ENCODE results near the gene GRK2.

The GRK2 gene

GRCh38 chr11:67274768-67275605 lies 8.7 kb downstream of the GRK2 start:
- no peak for DNase-seq (ENCODE audit: insufficient read length, low spot score)
- no peak for TF ChIP-seq SPI1 (IDR thresholded peaks at IDR 0.05; ENCODE audit: low read depth, low read length)
- TF ChIP-seq PAX5 (IDR thresholded peaks at IDR 0.05; ENCODE audit: insufficient read depth, low read length, severe bottlenecking): no peak
- no peak for TF ChIP-seq POU2F2 (IDR thresholded peaks at IDR 0.05; ENCODE audit: low read depth, low read length)
- TF ChIP-seq TAF1 (IDR thresholded peaks at IDR 0.05; ENCODE audit: low read depth, low read length): no peak
- no peak for TF ChIP-seq POLR2AphosphoS5 (IDR thresholded peaks at IDR 0.05; ENCODE audit: low read depth, low read length)
- no peak for TF ChIP-seq POLR2A (IDR thresholded peaks at IDR 0.05; ENCODE audit: low read depth, low read length)
- no peak for FAIRE-seq

GRCh38 chr11:67275606-67276409 lies 9.5 kb downstream of the GRK2 start:
- DNase-seq (ENCODE audit: insufficient read length, low spot score) (no peak), FAIRE-seq (no peak)
- TF ChIP-seq POLR2AphosphoS5 (IDR thresholded peaks at IDR 0.05; ENCODE audit: low read depth, low read length) (no peak), POLR2A (IDR thresholded peaks at IDR 0.05; ENCODE audit: low read depth, low read length) (peak; percentile 38; the same call in 1 of the 2 replicates), POU2F2 (IDR thresholded peaks at IDR 0.05; ENCODE audit: low read depth, low read length) (peak; percentile 6; the same call in 1 of the 2 replicates), SPI1 (IDR thresholded peaks at IDR 0.05; ENCODE audit: low read depth, low read length) (no peak)

- FAIRE-seq: peak; percentile 76
- no peak for DNase-seq (ENCODE audit: insufficient read length, low spot score)
- TF ChIP-seq PAX5 (IDR thresholded peaks at IDR 0.05; ENCODE audit: insufficient read depth, low read length, severe bottlenecking) (no peak), SPI1 (IDR thresholded peaks at IDR 0.05; ENCODE audit: low read depth, low read length) (no peak), POLR2AphosphoS5 (IDR thresholded peaks at IDR 0.05; ENCODE audit: low read depth, low read length) (0 out of 2 replicates have a peak, but pooled peaks have one; percentile 10), POU2F2 (IDR thresholded peaks at IDR 0.05; ENCODE audit: low read depth, low read length) (no peak)
These were observed 10.5 kb downstream of the GRK2 start for GRCh38 chr11:67276781-67277230.

- peak; percentile 92 for FAIRE-seq
These were observed 11.1 kb downstream of the GRK2 start for GRCh38 chr11:67277231-67277961.

GRCh38 chr11:67278135-67278938 lies 12.1 kb downstream of the GRK2 start:
- DNase-seq (ENCODE audit: insufficient read length, low spot score) (no peak), FAIRE-seq (no peak)
- peak; percentile 41; the same call in 1 of the 2 replicates for TF ChIP-seq POU2F2 (IDR thresholded peaks at IDR 0.05; ENCODE audit: low read depth, low read length)
- no peak for TF ChIP-seq POLR2AphosphoS5 (IDR thresholded peaks at IDR 0.05; ENCODE audit: low read depth, low read length)

More at GRCh38 chr11:67277231-67277961, 11.1 kb downstream of the GRK2 start:
- no peak for TF ChIP-seq POLR2A (IDR thresholded peaks at IDR 0.05; ENCODE audit: low read depth, low read length)
- peak; percentile 70 for TF ChIP-seq TAF1 (IDR thresholded peaks at IDR 0.05; ENCODE audit: low read depth, low read length)
- TF ChIP-seq POLR2AphosphoS5 (IDR thresholded peaks at IDR 0.05; ENCODE audit: low read depth, low read length): peak; percentile 27; the same call in 1 of the 2 replicates
- TF ChIP-seq SPI1 (IDR thresholded peaks at IDR 0.05; ENCODE audit: low read depth, low read length): peak; percentile 58
- peak; percentile 98 for DNase-seq (ENCODE audit: insufficient read length, low spot score)

GRCh38 chr11:67278939-67279588 lies 12.8 kb downstream of the GRK2 start:
- FAIRE-seq (no peak), DNase-seq (ENCODE audit: insufficient read length, low spot score) (no peak)
- TF ChIP-seq POLR2A (IDR thresholded peaks at IDR 0.05; ENCODE audit: low read depth, low read length) (no peak), TAF1 (IDR thresholded peaks at IDR 0.05; ENCODE audit: low read depth, low read length) (no peak), POLR2AphosphoS5 (IDR thresholded peaks at IDR 0.05; ENCODE audit: low read depth, low read length) (no peak), SPI1 (IDR thresholded peaks at IDR 0.05; ENCODE audit: low read depth, low read length) (no peak), POU2F2 (IDR thresholded peaks at IDR 0.05; ENCODE audit: low read depth, low read length) (no peak), PAX5 (IDR thresholded peaks at IDR 0.05; ENCODE audit: insufficient read depth, low read length, severe bottlenecking) (no peak)

- no peak for DNase-seq (ENCODE audit: insufficient read length, low spot score)
- TF ChIP-seq POLR2AphosphoS5 (IDR thresholded peaks at IDR 0.05; ENCODE audit: low read depth, low read length) (no peak), SPI1 (IDR thresholded peaks at IDR 0.05; ENCODE audit: low read depth, low read length) (no peak), PAX5 (IDR thresholded peaks at IDR 0.05; ENCODE audit: insufficient read depth, low read length, severe bottlenecking) (no peak), POU2F2 (IDR thresholded peaks at IDR 0.05; ENCODE audit: low read depth, low read length) (no peak), POLR2A (IDR thresholded peaks at IDR 0.05; ENCODE audit: low read depth, low read length) (no peak), TAF1 (IDR thresholded peaks at IDR 0.05; ENCODE audit: low read depth, low read length) (no peak)
- FAIRE-seq: no peak
These were observed 13.5 kb downstream of the GRK2 start for GRCh38 chr11:67279589-67280340.

- DNase-seq (ENCODE audit: insufficient read length, low spot score) (no peak), FAIRE-seq (no peak)
- TF ChIP-seq POLR2A (IDR thresholded peaks at IDR 0.05; ENCODE audit: low read depth, low read length) (no peak), POU2F2 (IDR thresholded peaks at IDR 0.05; ENCODE audit: low read depth, low read length) (no peak), PAX5 (IDR thresholded peaks at IDR 0.05; ENCODE audit: insufficient read depth, low read length, severe bottlenecking) (no peak), SPI1 (IDR thresholded peaks at IDR 0.05; ENCODE audit: low read depth, low read length) (no peak), POLR2AphosphoS5 (IDR thresholded peaks at IDR 0.05; ENCODE audit: low read depth, low read length) (no peak), TAF1 (IDR thresholded peaks at IDR 0.05; ENCODE audit: low read depth, low read length) (no peak)
These were observed 14.1 kb downstream of the GRK2 start for GRCh38 chr11:67280341-67280787.
